Liver (tissue), 9 donors: ENCODE data around the gene RPA3. TPM values are rescaled to one million over a fixed set of nuclear protein-coding genes. Genes with fewer than 3 reads are reported as not detected.

Source experiments
- DNase-seq: peaks from one replicate; pipeline ENCODE4 v3.0.0-alpha.2; 2017; ENCODE audit warnings: low spot score
- H3K27ac ChIP-seq, 2 donors: one replicate each; pipeline ENCODE4 v1.7.0; 2013; ENCODE audit warnings: inconsistent platforms in 2 of 2, low read length in 2 of 2, control low read depth in 1 of 2, low read depth in 1 of 2, mild to moderate bottlenecking in 1 of 2
- H3K27me3 ChIP-seq, 4 donors: one replicate each; pipeline versions ENCODE4 v1.6.1 to v1.7.0; 2013; ENCODE audit warnings: low read length in 3 of 4, inconsistent platforms in 1 of 4, mild to moderate bottlenecking in 1 of 4, moderate library complexity in 1 of 4; ENCODE audit not compliant: control insufficient read depth in 4 of 4, insufficient read depth in 4 of 4
- H3K36me3 ChIP-seq, 4 donors: one replicate each; pipeline versions ENCODE4 v1.6.1 to v1.7.0; 2013; ENCODE audit warnings: low read length in 3 of 4, mild to moderate bottlenecking in 3 of 4, low read depth in 1 of 4, moderate library complexity in 1 of 4; ENCODE audit not compliant: control insufficient read depth in 4 of 4, insufficient read depth in 3 of 4
- H3K4me1 ChIP-seq, 4 donors: one replicate each; pipeline versions ENCODE4 v1.6.1 to v1.7.0; 2013; ENCODE audit warnings: low read length in 3 of 4, mild to moderate bottlenecking in 3 of 4, moderate library complexity in 1 of 4; ENCODE audit not compliant: control insufficient read depth in 4 of 4, insufficient read depth in 4 of 4
- H3K4me3 ChIP-seq, 3 donors: one replicate each; pipeline versions ENCODE4 v1.6.1 to v1.7.0; 2013; ENCODE audit warnings: low read length in 3 of 3, control low read depth in 1 of 3, low read depth in 1 of 3, mild to moderate bottlenecking in 1 of 3
- H3K9ac ChIP-seq, 2 donors: one replicate each; pipeline ENCODE4 v1.7.0; 2013; ENCODE audit warnings: low read length in 2 of 2, mild to moderate bottlenecking in 2 of 2, moderate library complexity in 2 of 2, control low read depth in 1 of 2, low read depth in 1 of 2
- H3K9me3 ChIP-seq, 4 donors: one replicate each; pipeline versions ENCODE4 v1.6.1 to v1.7.0; 2013; ENCODE audit warnings: low read length in 3 of 4; ENCODE audit not compliant: control insufficient read depth in 4 of 4
- CTCF ChIP-seq: fragments of 150-350 bp; IDR thresholded peaks from 2 replicates; pipeline ENCODE4 v1.5.1; 2017; ENCODE audit warnings: improper control_type of control experiment, low read depth, low read length; ENCODE audit not compliant: missing input control
- EGR1 ChIP-seq, 2 donors: IDR thresholded peaks; 2 replicates each; pipeline ENCODE4 v1.6.1; 2016 to 2018; ENCODE audit warnings: antibody characterized with exemption in 2 of 2, low read depth in 2 of 2
- FOXA1 ChIP-seq: IDR thresholded peaks from 2 replicates; pipeline ENCODE4 v1.6.1; 2016; ENCODE audit warnings: antibody characterized with exemption
- FOXA2 ChIP-seq: IDR thresholded peaks from 2 replicates; pipeline ENCODE4 v1.6.1; 2016; ENCODE audit warnings: antibody characterized with exemption
- GABPA ChIP-seq, 2 donors: IDR thresholded peaks in 1 of 2; conservative IDR thresholded peaks in 1 of 2; 2 replicates each; pipeline ENCODE4 v1.6.1; 2016; ENCODE audit warnings: antibody characterized with exemption in 2 of 2, mild to moderate bottlenecking in 1 of 2, moderate library complexity in 1 of 2
- JUND ChIP-seq, 2 donors: IDR thresholded peaks; 2 replicates each; pipeline ENCODE4 v1.6.1; 2016; ENCODE audit warnings: antibody characterized with exemption in 2 of 2
- RAD21 ChIP-seq, 2 donors: IDR thresholded peaks; 2 replicates each; pipeline ENCODE4 v1.6.1; 2016; ENCODE audit warnings: antibody characterized with exemption in 2 of 2, mild to moderate bottlenecking in 2 of 2
- REST ChIP-seq: IDR thresholded peaks from 2 replicates; pipeline ENCODE4 v1.6.1; 2016; ENCODE audit warnings: antibody characterized with exemption, mild to moderate bottlenecking
- RXRA ChIP-seq, 2 donors: IDR thresholded peaks; 2 replicates each; pipeline ENCODE4 v1.6.1; 2017 to 2018; ENCODE audit warnings: antibody characterized with exemption in 2 of 2, mild to moderate bottlenecking in 1 of 2
- SP1 ChIP-seq: IDR thresholded peaks from 2 replicates; pipeline ENCODE4 v1.6.1; 2018; ENCODE audit warnings: antibody characterized with exemption, mild to moderate bottlenecking
- TAF1 ChIP-seq: conservative IDR thresholded peaks from 2 replicates; pipeline ENCODE4 v1.6.1; 2016; ENCODE audit warnings: antibody characterized with exemption, mild to moderate bottlenecking
- YY1 ChIP-seq: IDR thresholded peaks from 2 replicates; pipeline ENCODE4 v1.6.1; 2016; ENCODE audit warnings: antibody characterized with exemption, mild to moderate bottlenecking
- ZBTB33 ChIP-seq: IDR thresholded peaks from 2 replicates; pipeline ENCODE4 v1.6.1; 2016; ENCODE audit warnings: antibody characterized with exemption
- WGBS: extraction: QIAGEN DNeasy Blood & Tissue Kit; methylation state at CpG from one replicate; pipeline ENCODE4 v1.1.7; 2013; 5-methylcytosine and 5-hydroxymethylcytosine counted together
- polyA plus RNA-seq, 2 donors: library from polyadenylated mRNA; stranded (reverse) in 1 of 2; unstranded in 1 of 2; fragments of 200-250 nt in 1 of 2; fragments of >200 nt in 1 of 2; fragmentation: Nextera tagmentation in 1 of 2; extraction: Ambion mirVana in 1 of 2; gene quantifications; one replicate each; pipeline versions ENCODE4 v1.2.1 to v1.2.3, GENCODE V29; 2013 to 2015
- total RNA-seq, 2 donors: library from RNA; depleted of rRNA; stranded (reverse); fragments of >200 nt; gene quantifications; one replicate each; pipeline ENCODE4 v1.2.3, GENCODE V29; 2014
- donor health status: healthy.
- donor health status: healthy.
- donor health status: healthy.
- donor health status: healthy.
- donor health status: healthy.

Gene RPA3
- total and polyA plus RNA-seq, 4 donors = 13.0 to 53.1 (median 18.6) TPM

GRCh38 chr7:7620236-7620635 lies 98.2 kb downstream of the RPA3 start:
- H3K27ac ChIP-seq = no peak overlapping the region
- DNase-seq = no peak
- TF ChIP-seq FOXA2 (no peak), RXRA (IDR thresholded peaks at IDR 0.05) (no peak), RAD21 (IDR thresholded peaks at IDR 0.05) (no peak), SP1 (no peak), CTCF (no peak)
- no peak overlapping the region for H3K9ac ChIP-seq
- H3K4me1 ChIP-seq = no peaks in the 10 kb centered on the region
- no peaks in the 10 kb centered on the region for H3K36me3 ChIP-seq
- no peaks in the 10 kb centered on the region for H3K27me3 ChIP-seq
- no peaks in the 10 kb centered on the region for H3K9me3 ChIP-seq
- 94% methylated on average over 1 of the region's 1 CpG for WGBS
- H3K4me3 ChIP-seq = no peak overlapping the region

GRCh38 chr7:7618410-7618809 lies 100.0 kb downstream of the RPA3 start:
- no peak for DNase-seq
- H3K4me3 ChIP-seq = no peak overlapping the region
- no peaks in the 10 kb centered on the region for H3K36me3 ChIP-seq
- TF ChIP-seq RXRA (IDR thresholded peaks at IDR 0.05) (no peak), SP1 (no peak), FOXA1 (no peak), CTCF (no peak), YY1 (no peak), EGR1 (IDR thresholded peaks at IDR 0.05; ENCODE audit: low read depth in 2 of 2) (no peak), JUND (IDR thresholded peaks at IDR 0.05) (no peak), ZBTB33 (no peak), GABPA (IDR thresholded peaks at IDR 0.05 in 1 of 2, conservative IDR thresholded peaks at IDR 0.05 in 1 of 2) (no peak), TAF1 (no peak), REST (no peak)
- H3K9ac ChIP-seq = no peak overlapping the region
- no peak overlapping the region for H3K27ac ChIP-seq
- H3K9me3 ChIP-seq = no peaks in the 10 kb centered on the region
- H3K4me1 ChIP-seq = no peaks in the 10 kb centered on the region
- no peaks in the 10 kb centered on the region for H3K27me3 ChIP-seq
- WGBS = 89% methylated on average over 1 of the region's 1 CpG
